GM12878 (cell line): ENCODE results near the gene NCF4. TPM values are rescaled to one million over a fixed set of nuclear protein-coding genes. Genes with fewer than 3 reads are reported as not detected.

Experiments used
- ATAC-seq: fragments of 200-7000 bp; cut with Tn5 transposase; 3 replicates; pipeline ENCODE4 v1.9.1; 2020; ENCODE audit warnings: mild to moderate bottlenecking, moderate library complexity
- BruUV-seq: library from RNA; stranded (reverse); fragments of 400-500 nt; replicated peaks from 2 replicates; lab custom pipeline; 2021; lab: Mats Ljungman, UMichigan
- CTCF ChIA-PET: fragments of 300-600 bp; sonication (Branson Sonifier 250); formaldehyde crosslinking; extraction: SDS; loops from one replicate; lab custom pipeline; 2021; ENCODE audit warnings: inconsistent platforms; lab: Yijun Ruan, JAX
- POLR2A ChIA-PET: fragments of 350-600 bp; formaldehyde crosslinking; extraction: SDS; loops from one replicate; lab custom pipeline; 2021; ENCODE audit warnings: inconsistent platforms; lab: Charles Lee
- RAD21 ChIA-PET: fragments of 300-600 bp; sonication (Branson Sonifier 250); formaldehyde crosslinking; loops from one replicate; lab custom pipeline; 2023; ENCODE audit warnings: antibody characterized with exemption; ENCODE audit not compliant: unreplicated experiment; lab: Charles Lee
- SMC1A ChIA-PET: fragments of 300-600 bp; sonication (Branson Sonifier 250); formaldehyde crosslinking; loops from one replicate; lab custom pipeline; 2023; ENCODE audit not compliant: unreplicated experiment, uncharacterized antibody; lab: Charles Lee
- DNase-seq: peaks from one replicate; pipeline ENCODE4 v3.0.0-alpha.2; 2011; ENCODE audit warnings: low read depth, low spot score
- FAIRE-seq: peaks from 3 replicates; lab custom pipeline; 2011; peaks lifted over from hg19 to GRCh38; lab: Jason Lieb, UNC
- H2AFZ ChIP-seq: 2 replicates; pipeline ENCODE4 v1.6.0; 2011; ENCODE audit warnings: low read depth, low read length, control low read depth; ENCODE audit not compliant: control insufficient read depth
- H3K27ac ChIP-seq: 2 replicates; pipeline ENCODE4 v1.5.1; 2011; ENCODE audit warnings: control low read depth; ENCODE audit not compliant: control insufficient read depth, insufficient read depth
- H3K27me3 ChIP-seq, 2 experiments: replicated peaks in 1 of 2; 2 replicates each; pipeline versions ENCODE4 v1.6.0 to v1.6.1; 2011; ENCODE audit warnings: low read length in 1 of 2; ENCODE audit not compliant: control insufficient read depth in 2 of 2, insufficient read depth in 2 of 2
- H3K36me3 ChIP-seq, 2 experiments: 2 replicates each; pipeline ENCODE4 v1.5.1; 2011; ENCODE audit warnings: low read length in 1 of 2; ENCODE audit not compliant: control insufficient read depth in 2 of 2, insufficient read depth in 2 of 2
- H3K4me1 ChIP-seq: 2 replicates; pipeline ENCODE4 v1.6.1; 2011; ENCODE audit warnings: mild to moderate bottlenecking, low read length, moderate library complexity, mixed read lengths; ENCODE audit not compliant: control insufficient read depth, insufficient read depth
- H3K4me2 ChIP-seq: 2 replicates; pipeline ENCODE4 v1.6.0; 2011; ENCODE audit warnings: control low read depth; ENCODE audit not compliant: control insufficient read depth, insufficient read depth
- H3K4me3 ChIP-seq: fragments of 200-600 bp; sonication (generic); 2 replicates; pipeline ENCODE4 v1.5.1; 2016
- H3K79me2 ChIP-seq: 2 replicates; pipeline ENCODE4 v1.6.0; 2011; ENCODE audit warnings: low read length; ENCODE audit not compliant: control insufficient read depth, insufficient read depth
- H3K9ac ChIP-seq: 2 replicates; pipeline ENCODE4 v1.8.0; 2011; ENCODE audit warnings: low read length, control low read depth, mixed read lengths; ENCODE audit not compliant: control insufficient read depth, insufficient read depth
- H3K9me3 ChIP-seq: replicated peaks from 3 replicates; pipeline ENCODE4 v1.5.1; 2011; ENCODE audit warnings: mild to moderate bottlenecking, low read length; ENCODE audit not compliant: control insufficient read depth, insufficient read depth
- H4K20me1 ChIP-seq: 2 replicates; pipeline ENCODE4 v1.6.0; 2011; ENCODE audit not compliant: control insufficient read depth, insufficient read depth
- CBX3 ChIP-seq: fragments of 200-600 bp; sonication (generic); IDR thresholded peaks from 2 replicates; pipeline ENCODE4 v1.6.1; 2016; ENCODE audit warnings: low read depth, borderline replicate concordance
- FOXK2 ChIP-seq: fragments of 450-650 bp; IDR thresholded peaks from 2 replicates; pipeline ENCODE4 v1.6.1; 2017; ENCODE audit warnings: mild to moderate bottlenecking, moderate library complexity
- GATAD2B ChIP-seq: fragments of 450-650 bp; conservative IDR thresholded peaks from 2 replicates; pipeline ENCODE4 v1.6.1; 2017; ENCODE audit warnings: low read depth, mild to moderate bottlenecking, moderate library complexity
- HDGF ChIP-seq: fragments of 450-650 bp; IDR thresholded peaks from 2 replicates; pipeline ENCODE4 v1.6.1; 2016; ENCODE audit warnings: antibody characterized with exemption
- IKZF2 ChIP-seq, 2 experiments: fragments of 450-650 bp; IDR thresholded peaks; 2 replicates each; pipeline ENCODE4 v1.6.1; 2017; ENCODE audit warnings: mild to moderate bottlenecking in 2 of 2, moderate library complexity in 2 of 2
- KDM1A ChIP-seq: fragments of 200-600 bp; sonication (generic); IDR thresholded peaks from 2 replicates; pipeline ENCODE4 v1.6.1; 2016; ENCODE audit warnings: borderline replicate concordance
- MXI1 ChIP-seq: fragments of 150-350 bp; IDR thresholded peaks from 2 replicates; pipeline ENCODE4 v1.6.1; 2011; ENCODE audit warnings: low read depth, mild to moderate bottlenecking, inconsistent platforms, low read length, improper control_type of control experiment
- NR2C1 ChIP-seq: fragments of 450-650 bp; IDR thresholded peaks from 2 replicates; pipeline ENCODE4 v1.6.1; 2017; ENCODE audit warnings: antibody characterized with exemption, mild to moderate bottlenecking, moderate library complexity
- PAX8 ChIP-seq: fragments of 450-650 bp; IDR thresholded peaks from 2 replicates; pipeline ENCODE4 v1.6.1; 2017; ENCODE audit warnings: mild to moderate bottlenecking, moderate library complexity
- RELA ChIP-seq: fragments of 450-650 bp; IDR thresholded peaks from 2 replicates; pipeline ENCODE4 v1.8.0; 2014; ENCODE audit warnings: borderline replicate concordance; ENCODE audit not compliant: partially characterized antibody
- SIX5 ChIP-seq: IDR thresholded peaks from 2 replicates; pipeline ENCODE4 v1.6.1; 2011; ENCODE audit warnings: mild to moderate bottlenecking, low read depth, low read length, moderate library complexity; ENCODE audit not compliant: severe bottlenecking
- SMAD1 ChIP-seq: fragments of 450-650 bp; IDR thresholded peaks from 2 replicates; pipeline ENCODE4 v1.6.1; 2018; ENCODE audit warnings: mild to moderate bottlenecking, low read depth; ENCODE audit not compliant: partially characterized antibody
- SP1 ChIP-seq: IDR thresholded peaks from one replicate; pipeline ENCODE4 v1.6.1; 2011; ENCODE audit warnings: low read depth, low read length
- TAF1 ChIP-seq: IDR thresholded peaks from 2 replicates; pipeline ENCODE4 v1.6.1; 2011; ENCODE audit warnings: mild to moderate bottlenecking, low read depth, low read length, borderline replicate concordance
- ZNF207 ChIP-seq: fragments of 450-650 bp; IDR thresholded peaks from 2 replicates; pipeline ENCODE4 v1.6.1; 2014; ENCODE audit warnings: antibody characterized with exemption, mild to moderate bottlenecking, borderline replicate concordance
- ZSCAN29 ChIP-seq: fragments of 450-650 bp; IDR thresholded peaks from 2 replicates; pipeline ENCODE4 v1.6.1; 2017; ENCODE audit warnings: mild to moderate bottlenecking, moderate library complexity
- WGBS: methylation state at CpG from one replicate; pipeline ENCODE4 v1.1.6; 2016; ENCODE audit warnings: low lambda C conversion rate; ENCODE audit not compliant: insufficient replicate concordance, insufficient coverage; ENCODE audit errors: missing lambda C conversion rate; 5-methylcytosine and 5-hydroxymethylcytosine counted together
- in situ Hi-C: fragments of 300-500 bp; cut with MboI; formaldehyde crosslinking; loops from 9 replicates; pipeline ENCODE4 v1.14.3; 2018; ENCODE audit warnings: mixed read lengths
- intact Hi-C: fragments of 100-400 bp; cut with micrococcal nuclease; formaldehyde crosslinking; loops from one replicate; pipeline ENCODE4 v1.14.2; 2022; ENCODE audit not compliant: unreplicated experiment
- polyA plus RNA-seq, 11 experiments: library from polyadenylated mRNA; depleted of rRNA in 4 of 11; unstranded in 6 of 11; stranded (reverse) in 5 of 11; fragments of >200 nt; fragmentation: Nextera tagmentation in 4 of 11; fragmentation: Illumina TruSeq in 1 of 11; extraction: Ambion mirVana in 4 of 11; extraction: Trizol in 1 of 11; gene quantifications; 1 replicate in 1 of 11; 2 replicates in 10 of 11; pipeline versions ENCODE4 v1.2.1 to v1.2.3, GENCODE V29; 2011 to 2016; ENCODE audit warnings: inconsistent platforms in 2 of 11, missing spikeins in 2 of 11, low read depth in 1 of 11
- total RNA-seq, 4 experiments: library from RNA; depleted of rRNA in 3 of 4; stranded (reverse); fragments of >200 nt in 3 of 4; fragmentation: Illumina TruSeq in 1 of 4; extraction: Trizol in 1 of 4; gene quantifications; 2 replicates each; pipeline versions ENCODE4 v1.2.1 to v1.2.3, GENCODE V29; 2013 to 2021
- TF ChIP-seq, protein P1 (sequence below): IDR thresholded peaks from 2 replicates; pipeline ENCODE4 v1.6.1; 2011; ENCODE audit warnings: low read depth, mild to moderate bottlenecking, low read length, moderate library complexity, borderline replicate concordance; ENCODE audit errors: extremely low read depth
- TF ChIP-seq, protein P2 (sequence below): IDR thresholded peaks from 2 replicates; pipeline ENCODE4 v1.6.1; 2012; ENCODE audit warnings: low read depth, low read length, improper control_type of control experiment
- TF ChIP-seq, protein P3 (sequence below): fragments of 450-650 bp; IDR thresholded peaks from 2 replicates; pipeline ENCODE4 v1.6.1; 2017; ENCODE audit warnings: mild to moderate bottlenecking

The NCF4 gene
- total and polyA plus RNA-seq, 10 of the 15 experiments (the other 5 are each of a cell fraction or from before 2014, with no cell fraction given): 22.9 to 136 (median 72.5) TPM

DNA sequence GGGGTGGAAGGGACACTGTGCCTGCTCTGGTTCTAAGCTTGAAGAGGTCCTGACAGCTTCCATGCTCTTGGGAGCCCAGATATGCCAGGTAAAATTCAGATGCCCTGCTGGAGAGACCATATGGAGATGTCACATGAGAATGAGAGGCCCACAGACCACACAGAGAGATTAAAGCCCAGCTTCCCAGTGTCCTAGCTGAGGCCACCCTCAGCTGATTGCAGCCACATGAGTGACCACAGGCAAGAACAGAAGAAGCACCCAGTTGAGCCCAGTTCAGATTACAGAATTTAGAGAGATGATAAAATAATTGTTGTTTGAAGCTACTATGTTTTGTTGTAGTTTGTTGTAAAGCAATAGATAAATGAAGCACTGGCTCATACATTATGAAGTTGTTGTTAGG lies 29.6 kb upstream of the NCF4 start (continued):
- TF ChIP-seq, protein P1, sequence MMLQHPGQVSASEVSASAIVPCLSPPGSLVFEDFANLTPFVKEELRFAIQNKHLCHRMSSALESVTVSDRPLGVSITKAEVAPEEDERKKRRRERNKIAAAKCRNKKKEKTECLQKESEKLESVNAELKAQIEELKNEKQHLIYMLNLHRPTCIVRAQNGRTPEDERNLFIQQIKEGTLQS: no peak
- no peak for TF ChIP-seq PAX8

DNA sequence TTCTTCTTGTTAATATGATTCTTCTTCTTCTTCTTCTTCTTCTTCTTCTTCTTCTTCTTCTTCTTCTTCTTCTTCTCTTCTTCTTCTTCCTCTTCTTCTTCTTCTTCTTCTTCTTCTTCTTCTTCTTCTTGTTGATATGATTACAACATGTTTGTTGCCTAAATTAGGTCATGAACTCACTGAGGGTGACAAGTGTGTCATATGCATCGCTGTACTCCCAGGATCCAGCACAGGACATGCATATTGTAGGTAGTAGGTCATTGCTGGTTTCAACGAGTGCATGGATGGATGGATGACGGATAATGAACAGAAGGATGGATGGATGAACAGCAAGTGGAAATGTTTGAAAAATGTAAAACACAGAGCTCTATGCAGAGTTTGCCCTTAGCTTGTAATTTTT lies 29.1 kb upstream of the NCF4 start:
- no peaks in the 10 kb centered on the region for H4K20me1 ChIP-seq
- H3K79me2 ChIP-seq: no peaks in the 10 kb centered on the region
- ATAC-seq: no peak
- H3K4me3 ChIP-seq: no peak overlapping the region
- no peak overlapping the region for H3K9ac ChIP-seq
- TF ChIP-seq GATAD2B (no peak), SMAD1 (no peak), MXI1 (no peak), RELA (no peak), KDM1A (no peak), SP1 (no peak), CBX3 (no peak), IKZF2 (IDR thresholded peaks at IDR 0.05) (no peak), ZSCAN29 (no peak), FOXK2 (no peak), ZNF207 (no peak), HDGF (no peak), SIX5 (no peak), TAF1 (no peak), NR2C1 (no peak), PAX8 (no peak)
- TF ChIP-seq, protein P2, sequence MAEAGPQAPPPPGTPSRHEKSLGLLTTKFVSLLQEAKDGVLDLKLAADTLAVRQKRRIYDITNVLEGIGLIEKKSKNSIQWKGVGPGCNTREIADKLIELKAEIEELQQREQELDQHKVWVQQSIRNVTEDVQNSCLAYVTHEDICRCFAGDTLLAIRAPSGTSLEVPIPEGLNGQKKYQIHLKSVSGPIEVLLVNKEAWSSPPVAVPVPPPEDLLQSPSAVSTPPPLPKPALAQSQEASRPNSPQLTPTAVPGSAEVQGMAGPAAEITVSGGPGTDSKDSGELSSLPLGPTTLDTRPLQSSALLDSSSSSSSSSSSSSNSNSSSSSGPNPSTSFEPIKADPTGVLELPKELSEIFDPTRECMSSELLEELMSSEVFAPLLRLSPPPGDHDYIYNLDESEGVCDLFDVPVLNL: no peak
- TF ChIP-seq, protein P3, sequence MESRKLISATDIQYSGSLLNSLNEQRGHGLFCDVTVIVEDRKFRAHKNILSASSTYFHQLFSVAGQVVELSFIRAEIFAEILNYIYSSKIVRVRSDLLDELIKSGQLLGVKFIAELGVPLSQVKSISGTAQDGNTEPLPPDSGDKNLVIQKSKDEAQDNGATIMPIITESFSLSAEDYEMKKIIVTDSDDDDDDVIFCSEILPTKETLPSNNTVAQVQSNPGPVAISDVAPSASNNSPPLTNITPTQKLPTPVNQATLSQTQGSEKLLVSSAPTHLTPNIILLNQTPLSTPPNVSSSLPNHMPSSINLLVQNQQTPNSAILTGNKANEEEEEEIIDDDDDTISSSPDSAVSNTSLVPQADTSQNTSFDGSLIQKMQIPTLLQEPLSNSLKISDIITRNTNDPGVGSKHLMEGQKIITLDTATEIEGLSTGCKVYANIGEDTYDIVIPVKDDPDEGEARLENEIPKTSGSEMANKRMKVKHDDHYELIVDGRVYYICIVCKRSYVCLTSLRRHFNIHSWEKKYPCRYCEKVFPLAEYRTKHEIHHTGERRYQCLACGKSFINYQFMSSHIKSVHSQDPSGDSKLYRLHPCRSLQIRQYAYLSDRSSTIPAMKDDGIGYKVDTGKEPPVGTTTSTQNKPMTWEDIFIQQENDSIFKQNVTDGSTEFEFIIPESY: no peak
- no peak for DNase-seq
- no TSS peak for BruUV-seq
- H2AFZ ChIP-seq: no peak overlapping the region
- no peaks in the 10 kb centered on the region; the same call in 2 of the 3 replicates for H3K9me3 ChIP-seq
- ChIA-PET SMC1A (interaction anchor here (0.7 to 1.0 kb wide), 2 partner anchors 10 to 21 kb away, joined by 3 read pairs; no protein-coding TSS in a partner anchor), CTCF (interaction anchor here (1.1 to 1.8 kb wide), 2 partner anchors 25 to 146 kb away, joined by 4 to 5 read pairs; no protein-coding TSS in a partner anchor), RAD21 (no interaction called here), POLR2A (no interaction called here)
- H3K27ac ChIP-seq: no peak overlapping the region
- in situ Hi-C loops: no loop called here
- FAIRE-seq: no peak
- peaks cover 2% of the 10 kb centered on the region; the same call in 1 of the 2 replicates for H3K4me1 ChIP-seq
- WGBS: 68% methylated on average over 3 of the region's 3 CpGs
- H3K36me3 ChIP-seq: no peaks in the 10 kb centered on the region
- intact Hi-C loops: no loop called here
- H3K27me3 ChIP-seq: peaks cover 0 to 3% of the 10 kb centered on the region in 2 experiments; a peak in 1 of 4 replicates
- H3K4me2 ChIP-seq: no peak overlapping the region
